ENCODE data around the gene KLRF2.

KLRF2 gene

GRCh38 chr12:9888665-9889273, 7.5 kb downstream of the KLRF2 start:
- no peak for DNase-seq

DNA sequence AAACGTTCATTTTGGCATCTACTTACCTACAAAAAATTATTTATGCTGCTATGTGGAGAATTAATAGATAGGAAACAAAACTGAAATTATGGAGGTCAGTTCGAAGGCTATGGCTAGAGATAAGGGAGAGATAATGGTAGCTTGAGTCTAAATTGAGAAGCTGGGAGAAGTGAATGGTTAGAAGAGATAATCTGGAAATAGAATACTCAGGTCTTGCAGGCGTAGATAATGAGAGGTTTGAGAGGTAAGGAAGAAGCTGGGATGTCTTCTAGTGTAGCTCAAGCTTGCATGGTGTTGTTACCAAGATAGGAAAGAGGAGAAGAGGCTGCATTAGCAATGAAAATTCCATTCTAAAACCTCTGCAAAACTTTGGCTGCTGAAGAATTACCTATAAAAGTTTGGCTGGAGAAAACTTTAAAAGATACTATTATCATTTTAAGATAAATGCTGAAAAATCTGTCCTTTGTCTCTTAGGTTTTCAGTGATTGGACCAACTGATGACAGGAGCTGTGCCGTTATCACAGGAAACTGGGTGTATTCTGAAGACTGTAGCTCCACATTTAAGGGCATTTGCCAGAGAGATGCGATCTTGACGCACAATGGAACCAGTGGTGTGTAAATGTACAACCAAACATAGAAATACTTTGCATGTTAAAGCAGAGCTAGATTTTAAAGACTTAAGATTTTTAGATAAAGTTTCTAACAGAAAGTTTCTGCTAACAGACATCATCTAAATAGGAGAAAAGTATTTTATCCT, 14.1 kb downstream of the KLRF2 start:
- no peak for DNase-seq

- no peak for DNase-seq
Measured at GRCh38 chr12:9897535-9897934, 16.2 kb downstream of the KLRF2 start.

- no peak for DNase-seq
Measured at GRCh38 chr12:9899209-9899608, 17.9 kb downstream of the KLRF2 start.

GRCh38 chr12:9900930-9901329, 19.6 kb downstream of the KLRF2 start:
- DNase-seq: no peak

GRCh38 chr12:9902539-9903228, 21.4 kb downstream of the KLRF2 start:
- DNase-seq: no peak

GRCh38 chr12:9906873-9907272, 25.6 kb downstream of the KLRF2 start:
- DNase-seq: peak; percentile 53

DNA sequence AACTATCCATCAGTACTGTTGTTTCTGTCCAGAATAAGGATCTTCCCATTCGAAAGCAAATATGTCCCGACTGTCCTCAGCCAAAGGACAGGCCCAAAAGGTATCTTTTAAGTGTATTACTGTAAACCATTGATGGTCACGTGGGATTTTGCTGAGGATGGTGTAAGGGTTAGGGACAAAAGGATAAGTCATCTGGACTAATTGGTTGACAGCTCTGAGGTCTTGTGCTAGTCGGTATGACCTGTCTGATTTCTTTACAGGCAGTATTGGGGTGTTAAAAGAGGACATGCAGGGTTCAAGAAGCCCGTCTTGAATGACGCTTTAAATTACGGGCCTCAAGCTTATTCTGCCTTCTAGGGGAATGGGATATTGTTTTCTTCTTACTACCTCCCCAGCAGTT, 26.5 kb downstream of the KLRF2 start:
- no peak for DNase-seq

DNA sequence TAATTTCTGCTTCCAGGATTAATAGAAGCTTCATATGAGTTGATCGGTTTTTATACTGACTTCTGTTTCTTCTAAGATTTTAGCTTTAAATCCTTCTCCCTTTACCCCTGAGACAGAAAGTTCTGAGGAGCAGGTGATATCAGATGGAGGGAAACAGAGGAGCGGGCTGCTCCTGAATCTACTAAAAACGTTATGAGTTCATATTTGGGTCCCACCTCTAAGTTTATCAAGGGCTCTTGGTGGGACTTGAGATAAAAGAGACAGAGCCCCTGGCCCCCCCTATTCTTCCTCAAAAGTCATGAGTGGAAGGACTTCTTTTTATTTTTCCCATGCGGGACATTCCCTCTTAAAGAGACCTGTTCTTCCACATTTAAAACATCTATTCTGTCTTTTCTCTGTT, 27.1 kb downstream of the KLRF2 start:
- DNase-seq: no peak

- no peak for DNase-seq
Measured at GRCh38 chr12:9909724-9910123, 28.4 kb downstream of the KLRF2 start.

GRCh38 chr12:9910716-9911421, 29.6 kb downstream of the KLRF2 start:
- no peak for DNase-seq

DNA sequence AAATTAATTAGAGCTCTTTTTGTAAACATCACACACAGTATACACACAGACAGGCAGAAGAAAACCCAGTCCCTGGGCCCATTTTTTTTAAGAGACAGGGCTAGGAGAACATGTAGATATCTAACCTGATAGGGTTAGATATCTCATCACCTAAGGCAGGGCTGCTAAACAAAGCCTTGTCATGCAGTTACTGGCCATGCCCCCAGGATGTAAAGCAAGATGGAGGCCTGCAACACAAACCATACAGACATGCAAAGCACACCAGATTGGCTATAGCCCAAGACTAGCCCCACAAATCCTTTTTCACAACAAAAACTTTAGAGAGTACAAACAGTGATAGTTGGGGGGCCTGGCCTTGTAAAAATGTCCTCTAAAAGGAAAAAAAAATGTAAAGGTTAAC, 30.4 kb downstream of the KLRF2 start:
- DNase-seq: no peak

GRCh38 chr12:9919443-9919842, 38.2 kb downstream of the KLRF2 start:
- DNase-seq: no peak

- DNase-seq: no peak
Measured at GRCh38 chr12:9920451-9920850, 39.2 kb downstream of the KLRF2 start.

DNA sequence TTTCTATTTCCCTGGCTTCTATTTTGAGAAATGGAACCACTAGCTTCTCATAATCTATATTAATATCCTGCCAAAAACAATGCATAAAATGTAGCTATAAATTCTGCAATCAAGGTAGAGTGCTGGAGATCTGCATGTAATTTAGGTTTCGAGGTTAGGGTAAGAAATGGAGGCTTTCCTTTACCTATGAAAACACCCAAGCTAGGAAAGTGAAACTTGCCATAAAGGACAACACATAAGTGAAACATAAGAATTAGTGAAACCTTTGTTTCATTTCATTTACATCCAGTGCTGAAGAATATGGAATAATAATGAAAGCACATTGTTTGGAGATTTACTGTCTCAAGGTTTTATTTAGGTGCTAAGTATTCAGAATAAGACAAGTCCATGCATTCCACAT, 41.1 kb downstream of the KLRF2 start:
- DNase-seq: no peak

DNA sequence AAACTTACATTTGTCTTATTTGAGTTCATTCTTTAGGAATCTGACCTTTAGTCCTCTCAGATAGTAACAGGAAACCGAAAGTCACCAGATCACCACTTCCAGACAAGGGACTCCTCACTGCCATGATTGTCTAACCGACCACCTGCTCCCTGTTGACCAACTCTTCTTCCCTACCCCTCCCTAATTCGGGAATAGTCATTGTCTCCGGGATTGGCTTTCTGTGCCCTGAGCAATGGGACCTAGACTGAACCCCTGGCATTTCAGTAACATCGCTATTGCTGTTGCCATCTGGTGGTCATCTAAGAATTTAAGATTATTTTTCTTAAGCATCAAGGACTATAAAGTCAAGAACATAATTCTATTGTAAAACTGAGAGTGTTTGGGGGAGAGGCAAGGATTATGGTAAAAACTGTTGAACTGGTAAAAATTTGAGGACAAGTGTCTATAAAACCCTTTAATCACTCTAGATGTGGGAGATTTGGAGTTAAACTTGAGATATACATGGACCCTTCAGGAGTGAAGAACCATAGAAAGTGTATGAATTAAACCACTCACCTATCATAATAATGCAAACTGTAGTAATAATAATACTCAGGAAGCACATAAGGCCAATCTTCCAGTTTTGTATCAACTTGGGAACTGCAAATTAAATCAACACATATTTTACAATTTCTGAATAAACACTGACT, 44.6 kb downstream of the KLRF2 start:
- peak; percentile 36 for DNase-seq

- DNase-seq: no peak
Measured at GRCh38 chr12:9926876-9927275, 45.6 kb downstream of the KLRF2 start.

DNA sequence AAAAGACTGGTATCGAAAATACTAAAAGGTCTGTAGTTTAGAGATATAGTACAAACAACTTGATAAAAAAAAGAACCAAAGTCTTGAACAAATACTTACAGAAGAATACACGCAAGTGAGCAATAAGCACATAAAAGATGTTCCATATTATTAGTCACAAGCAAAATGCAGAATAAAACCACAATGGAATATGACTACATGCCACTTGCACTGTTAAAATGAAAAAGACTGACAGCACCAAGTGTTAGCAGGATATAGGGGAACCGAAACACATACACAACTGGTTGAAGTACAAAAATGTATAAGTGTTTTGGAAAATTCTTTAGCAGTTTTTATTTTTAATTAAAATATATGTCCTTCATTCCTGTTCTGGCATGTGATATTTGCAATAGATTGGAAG, 47.3 kb downstream of the KLRF2 start:
- no peak for DNase-seq

- DNase-seq: no peak
Measured at GRCh38 chr12:9931245-9931644, 50.0 kb downstream of the KLRF2 start.

GRCh38 chr12:9932270-9932669, 51.0 kb downstream of the KLRF2 start, which contains the start of gene CLEC2A:
Gene CLEC2A, minus strand, starts transcription at chr12:9932370. Its CDS starts 41 bp downstream, at chr12:9932329.
- no peak for DNase-seq

DNA sequence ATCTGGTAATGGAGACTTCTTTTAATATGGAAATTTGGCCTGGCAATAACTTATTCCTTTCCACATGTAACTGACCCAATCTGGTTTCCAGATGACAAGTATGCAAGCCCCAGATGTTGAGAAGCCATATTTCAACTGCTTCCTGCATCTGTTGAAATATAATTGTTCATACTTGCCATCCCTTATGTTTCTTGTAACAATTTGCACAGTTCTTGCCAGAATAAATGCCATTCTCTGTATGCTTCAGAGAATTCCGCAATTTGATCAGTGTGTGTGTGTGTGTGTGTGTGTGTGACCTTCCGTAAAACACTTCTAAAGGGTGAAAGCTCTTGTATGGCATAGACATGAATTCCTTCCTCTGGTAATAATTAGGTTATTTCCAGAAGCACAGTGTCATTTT, 52.7 kb downstream of the KLRF2 start:
- DNase-seq: no peak

DNA sequence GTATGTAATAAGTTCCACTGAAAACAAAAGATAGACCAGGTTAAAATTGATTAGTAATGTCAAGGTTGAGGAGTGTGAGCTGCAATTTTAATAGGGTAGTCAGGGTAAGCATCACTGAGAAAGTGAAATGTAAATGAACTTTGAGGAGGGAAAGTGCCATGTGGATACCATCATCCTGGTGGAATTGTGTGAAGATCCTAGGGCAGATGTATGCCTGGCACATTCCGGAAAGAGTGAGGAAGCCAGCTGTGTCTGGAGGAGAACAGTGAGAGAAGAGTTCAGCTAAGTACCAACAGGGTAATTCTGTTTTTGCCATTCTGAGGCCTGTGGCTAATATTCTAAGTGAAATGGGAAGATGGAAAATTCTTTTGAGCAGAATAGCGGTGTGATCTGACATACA, 53.7 kb downstream of the KLRF2 start:
- DNase-seq: no peak

- DNase-seq: no peak
Measured at GRCh38 chr12:9936591-9936990, 55.3 kb downstream of the KLRF2 start.

Measured in central memory CD4-positive, alpha-beta T cell (primary cell).